Embryonic facial prominence (tissue), 1 donor: ENCODE measurements around the gene TMEM132C.
"Not testable (repeated sequence)": the region's sequence is repeated elsewhere in the genome, so short reads cannot be mapped to it uniquely, and the experiment has no call there.

Experiments used
- DNase-seq: peaks from one replicate; pipeline ENCODE4 v3.0.0-alpha.2; 2016; ENCODE audit errors: extremely low spot score

TMEM132C gene

GRCh38 chr12:128554546-128555304 is 287.8 kb downstream of the TMEM132C start:
- no peak for DNase-seq

- no peak for DNase-seq
Observed at GRCh38 chr12:128557231-128557630, 290.3 kb downstream of the TMEM132C start.

GRCh38 chr12:128564956-128565355 is 298.0 kb downstream of the TMEM132C start:
- no peak for DNase-seq

- no peak for DNase-seq
Observed at GRCh38 chr12:128567730-128568129, 300.8 kb downstream of the TMEM132C start.

GRCh38 chr12:128570191-128571065 is 303.5 kb downstream of the TMEM132C start:
- DNase-seq = no peak

GRCh38 chr12:128571906-128572810 is 305.2 kb downstream of the TMEM132C start:
- DNase-seq = no peak

- no peak for DNase-seq
Observed at GRCh38 chr12:128573907-128574306, 306.9 kb downstream of the TMEM132C start.

- no peak for DNase-seq
Observed at GRCh38 chr12:128578045-128578444, 311.1 kb downstream of the TMEM132C start.

- DNase-seq = peak; percentile 29
Observed at GRCh38 chr12:128581321-128581761, 314.4 kb downstream of the TMEM132C start.

GRCh38 chr12:128583453-128583852 is 316.5 kb downstream of the TMEM132C start:
- no peak for DNase-seq

GRCh38 chr12:128586451-128587029 is 319.6 kb downstream of the TMEM132C start:
- DNase-seq = no peak

- DNase-seq = no peak
Observed at GRCh38 chr12:128587918-128588317, 320.9 kb downstream of the TMEM132C start.

GRCh38 chr12:128592220-128592744 is 325.3 kb downstream of the TMEM132C start:
- DNase-seq = no peak

GRCh38 chr12:128594521-128594920 is 327.6 kb downstream of the TMEM132C start:
- DNase-seq = no peak

GRCh38 chr12:128595609-128596008 is 328.6 kb downstream of the TMEM132C start:
- DNase-seq = no peak

GRCh38 chr12:128600886-128601285 is 333.9 kb downstream of the TMEM132C start:
- DNase-seq = no peak

GRCh38 chr12:128603573-128604115 is 336.7 kb downstream of the TMEM132C start:
- no peak for DNase-seq

GRCh38 chr12:128604219-128604618 is 337.2 kb downstream of the TMEM132C start:
- DNase-seq = not testable (repeated sequence)

GRCh38 chr12:128606051-128606450 is 339.1 kb downstream of the TMEM132C start:
- no peak for DNase-seq

GRCh38 chr12:128606538-128606937 is 339.6 kb downstream of the TMEM132C start:
- no peak for DNase-seq

GRCh38 chr12:128606970-128607369 is 340.0 kb downstream of the TMEM132C start:
- no peak for DNase-seq
